HPDE6-E6E7 (cell line): Measurements from ENCODE around the gene REXO5.
"Not testable (repeated sequence)": the region's sequence is repeated elsewhere in the genome, so short reads cannot be mapped to it uniquely, and the experiment has no call there.

ENCODE experiments used
- DNase-seq: peaks from one replicate; pipeline ENCODE4 v3.0.0; 2011; ENCODE audit warnings: missing footprints; ENCODE audit errors: extremely low spot score

The REXO5 gene

DNA sequence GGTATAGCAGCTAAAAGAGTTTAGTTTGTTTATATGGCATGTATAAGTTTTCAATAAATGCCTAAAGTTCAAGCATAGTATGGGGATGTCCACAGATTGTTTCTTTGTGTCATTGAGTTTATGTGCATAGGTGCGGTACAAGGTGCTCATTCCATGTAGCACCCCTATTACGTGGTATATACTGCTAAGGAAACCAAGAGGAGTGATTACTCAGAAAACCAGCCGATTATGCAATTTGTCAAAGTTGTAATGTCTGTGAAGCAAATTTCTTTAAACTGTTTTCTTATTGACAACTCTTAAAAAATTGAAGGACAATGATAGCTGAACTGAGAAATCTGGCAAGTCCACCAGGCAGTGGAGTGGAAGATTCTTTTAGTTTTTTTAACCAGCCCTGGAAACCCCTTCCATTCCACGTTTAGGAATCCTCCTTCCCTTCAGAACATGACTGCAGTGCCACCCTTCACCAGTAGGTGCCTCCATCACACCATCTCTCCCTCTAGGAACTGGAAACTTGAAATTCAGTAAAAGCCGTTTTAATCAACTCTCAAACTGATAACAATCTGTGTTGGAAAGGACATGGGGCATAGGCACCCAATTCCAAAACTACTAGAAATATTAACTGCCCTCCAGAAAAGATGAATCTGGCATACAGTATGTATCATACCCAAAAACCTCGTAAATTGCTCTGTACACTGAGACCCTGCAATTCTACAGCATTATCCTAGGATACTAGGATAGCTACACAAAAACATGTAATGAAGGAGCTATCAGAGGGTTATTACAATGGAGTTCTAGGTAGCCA is 43.5 kb downstream of the REXO5 start:
- DNase-seq, result no peak

GRCh38 chr16:20850981-20851380 is 44.7 kb downstream of the REXO5 start:
- no peak for DNase-seq

DNA sequence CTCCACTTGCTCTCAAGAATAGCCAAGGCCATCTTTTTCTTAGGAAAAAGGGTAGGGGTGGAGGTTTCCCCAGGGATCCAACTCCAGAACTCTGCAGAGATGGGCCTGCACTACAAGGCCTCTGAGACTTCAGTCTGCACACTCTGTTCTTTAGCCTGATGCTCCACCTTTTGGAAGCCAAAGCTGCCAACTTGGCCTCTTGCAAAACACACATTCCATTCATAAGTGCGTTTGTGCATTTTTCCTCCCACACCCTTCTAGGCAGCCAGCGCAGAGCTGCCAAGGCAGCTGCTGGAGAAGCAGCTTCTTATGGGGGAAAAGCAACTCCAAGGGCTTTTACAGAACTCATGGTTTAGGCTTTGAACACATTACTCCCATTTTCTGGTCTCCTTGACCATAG is 45.3 kb downstream of the REXO5 start:
- peak; percentile 53 for DNase-seq

DNA sequence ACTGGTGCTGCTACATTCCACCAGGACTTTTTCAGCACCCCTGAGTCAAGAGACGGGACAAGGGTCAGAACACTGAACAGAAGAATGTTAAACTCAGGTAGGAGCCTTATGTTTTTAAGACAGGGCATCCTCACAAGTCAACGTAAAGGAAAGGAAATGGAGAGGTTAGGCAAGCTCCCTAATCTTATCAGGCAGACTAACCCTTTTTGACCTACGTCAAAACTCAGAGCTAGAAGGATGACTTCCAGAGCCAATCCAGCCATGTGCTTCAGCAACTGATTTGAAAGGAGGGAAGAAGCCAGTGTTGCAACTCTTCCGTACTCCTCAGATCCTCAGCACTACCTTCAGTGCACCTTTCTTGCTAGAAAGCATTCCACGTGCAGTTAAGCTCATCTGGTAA is 46.8 kb downstream of the REXO5 start:
- no peak for DNase-seq

- DNase-seq, result no peak
These were observed 47.8 kb downstream of the REXO5 start for GRCh38 chr16:20853981-20854620.

DNA sequence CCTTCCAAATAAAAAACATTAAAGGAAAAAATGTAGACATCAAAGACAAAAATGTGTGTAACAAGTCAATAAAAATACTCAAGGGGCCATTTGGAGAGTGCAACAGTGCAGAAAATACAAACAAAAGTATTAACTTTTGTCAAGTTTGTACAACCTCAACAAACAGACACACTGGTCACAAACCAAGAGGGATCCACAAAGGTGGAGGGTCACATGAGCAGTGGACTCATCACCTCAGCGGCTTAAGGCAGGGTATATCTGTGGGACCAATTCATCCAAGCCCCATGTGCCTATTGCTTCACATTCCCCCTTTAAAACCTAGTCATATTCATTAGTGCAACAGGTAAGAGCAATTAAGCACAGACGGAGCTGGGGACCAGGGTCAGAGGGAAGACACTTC is 48.6 kb downstream of the REXO5 start:
- no peak for DNase-seq

DNA sequence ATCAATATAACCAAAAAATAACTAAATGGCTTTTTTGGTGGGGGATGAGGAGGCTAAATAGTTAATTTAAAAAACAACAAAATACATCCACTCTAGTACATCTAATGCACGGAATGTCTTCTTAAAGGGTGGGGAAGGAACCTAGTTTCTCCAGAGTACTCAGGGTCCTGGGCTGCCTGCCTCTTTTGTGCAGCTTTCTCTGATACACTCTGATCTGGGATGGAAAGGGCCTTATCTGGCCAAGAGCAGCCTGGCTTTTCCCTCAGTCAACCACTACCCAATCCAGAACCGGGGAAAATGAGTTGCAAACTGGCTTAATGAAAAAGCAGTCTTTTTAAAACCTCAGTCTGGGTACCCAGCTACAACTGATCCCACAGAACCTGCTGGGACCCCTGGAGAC is 51.0 kb downstream of the REXO5 start:
- no peak for DNase-seq

DNA sequence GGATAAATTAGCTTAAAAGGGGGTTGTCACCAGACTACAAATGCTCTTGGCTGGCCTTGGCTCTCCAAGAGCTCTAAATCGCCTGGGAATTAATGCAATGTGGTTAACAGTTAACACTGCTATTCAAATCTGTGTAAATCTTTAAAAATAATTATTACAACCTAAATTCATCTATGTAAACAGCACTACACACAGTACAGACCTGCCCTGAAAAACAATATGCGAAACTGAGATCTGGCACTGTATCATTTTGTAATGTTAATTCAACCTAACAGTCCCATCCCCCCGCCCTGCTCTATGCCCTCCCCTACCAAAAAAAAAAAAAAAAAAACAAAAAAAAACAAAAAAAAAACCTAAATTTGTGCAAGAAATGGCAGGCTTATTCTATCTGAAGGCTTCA is 52.9 kb downstream of the REXO5 start:
- DNase-seq, result no peak

- no peak for DNase-seq
These were observed 53.4 kb downstream of the REXO5 start for GRCh38 chr16:20859699-20860098.

GRCh38 chr16:20860361-20860760 is 54.0 kb downstream of the REXO5 start:
- DNase-seq, result no peak

- DNase-seq, result not testable (repeated sequence)
These were observed 54.7 kb downstream of the REXO5 start for GRCh38 chr16:20860995-20861394.

DNA sequence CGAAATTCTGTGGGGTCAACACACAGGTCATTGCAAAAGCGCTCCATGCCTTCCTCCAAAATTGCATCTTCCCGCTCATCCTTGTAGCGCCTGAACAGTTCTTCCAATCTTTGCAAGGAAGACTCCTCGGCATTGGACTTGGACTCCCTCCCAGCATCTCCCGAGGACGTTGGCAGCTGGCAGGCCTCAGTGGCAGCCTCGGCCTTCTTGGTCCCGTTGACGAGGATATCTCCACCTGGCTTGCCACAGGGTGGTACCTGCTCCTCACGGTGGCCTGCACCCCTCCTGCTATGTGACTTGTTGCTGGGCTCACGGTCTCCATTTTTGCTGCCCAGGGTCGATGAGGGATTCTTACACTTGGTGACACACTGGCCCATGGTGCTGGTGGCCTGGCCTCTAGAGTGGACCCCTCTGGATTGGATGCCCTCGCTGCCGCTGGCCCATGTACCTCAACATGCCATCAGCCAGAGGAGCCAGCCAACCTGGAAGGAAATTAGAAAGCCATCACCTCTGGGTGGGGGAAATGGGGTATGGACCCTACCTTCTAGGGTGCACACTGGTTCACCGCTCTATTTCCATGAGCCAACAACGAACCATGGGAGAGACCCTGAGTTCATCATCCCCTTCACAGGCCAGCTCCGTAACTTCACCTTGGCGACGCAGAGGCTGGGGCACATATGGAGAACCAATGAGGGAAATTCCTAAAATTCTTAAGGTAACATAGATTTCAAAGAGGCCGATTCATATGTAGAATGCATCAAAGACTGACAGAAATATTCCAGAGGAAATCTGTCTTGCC is 56.0 kb downstream of the REXO5 start:
- DNase-seq, result no peak

DNA sequence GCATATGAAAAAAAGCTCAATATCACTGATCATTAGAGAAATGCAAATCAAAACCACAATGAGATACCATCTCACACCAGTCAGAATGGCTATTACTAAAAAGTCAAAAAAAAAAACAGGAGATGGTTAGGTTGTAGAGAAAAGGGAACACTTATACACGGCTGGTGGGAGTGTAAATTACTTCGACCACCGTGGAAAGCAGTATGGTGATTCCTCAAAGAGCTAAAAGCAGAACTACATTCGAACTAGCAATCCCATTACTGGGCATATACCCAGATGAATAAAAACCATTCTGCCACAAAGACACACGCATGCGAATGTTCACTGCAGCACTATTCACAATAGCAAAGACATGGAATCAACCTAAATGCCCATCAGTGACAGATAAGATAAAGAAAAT is 58.0 kb downstream of the REXO5 start:
- not testable (repeated sequence) for DNase-seq

- DNase-seq, result peak; percentile 73
These were observed 59.2 kb downstream of the REXO5 start for GRCh38 chr16:20865420-20866131.

DNA sequence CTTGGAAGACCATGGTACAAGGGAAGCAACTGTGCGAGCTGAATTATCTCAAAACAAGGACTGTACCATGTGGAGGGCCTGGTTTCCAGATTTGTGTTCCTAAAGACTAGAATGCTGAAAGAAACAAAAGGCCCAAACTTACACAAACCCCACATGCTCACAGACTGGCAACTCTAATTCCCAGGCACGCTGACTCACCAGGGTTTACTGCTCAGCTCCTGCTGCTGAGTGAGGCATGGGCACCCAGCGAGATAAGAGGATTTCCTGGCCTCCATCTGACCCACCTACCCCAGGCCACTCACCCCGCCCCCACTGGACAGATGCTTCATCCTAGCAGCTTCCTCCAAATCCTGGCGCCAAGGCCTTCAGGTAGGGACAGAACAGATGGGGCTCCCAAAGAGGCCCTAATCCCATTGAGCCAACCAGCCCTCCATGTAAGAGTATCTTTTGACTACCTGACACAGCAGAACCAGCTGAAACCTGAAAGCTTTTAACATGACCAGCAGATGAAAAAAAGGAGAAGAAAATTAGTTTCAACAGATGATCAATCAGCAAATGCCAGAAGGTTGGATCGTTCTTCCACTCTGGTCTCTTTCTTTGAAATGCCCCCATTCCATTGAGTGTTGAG is 59.9 kb downstream of the REXO5 start:
- peak; percentile 83 for DNase-seq

DNA sequence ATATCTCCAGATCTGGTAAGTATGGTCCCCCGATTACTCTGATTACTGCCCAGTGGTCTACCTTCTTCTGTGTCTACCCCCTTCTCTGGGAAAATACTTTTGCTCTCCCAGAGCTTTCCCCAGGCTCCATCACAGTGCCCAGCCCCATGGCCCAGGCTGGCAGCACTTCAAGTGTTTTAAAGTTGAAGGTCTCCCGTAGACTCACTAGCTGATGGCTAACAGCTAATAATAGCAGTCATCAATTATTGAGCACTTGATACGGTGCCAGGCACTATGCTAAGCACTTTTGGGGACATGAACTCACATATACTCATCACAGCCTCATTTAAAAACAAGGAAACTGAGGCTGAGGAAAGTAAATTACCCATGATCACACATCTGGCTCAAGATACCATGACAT is 60.5 kb downstream of the REXO5 start:
- DNase-seq, result no peak

DNA sequence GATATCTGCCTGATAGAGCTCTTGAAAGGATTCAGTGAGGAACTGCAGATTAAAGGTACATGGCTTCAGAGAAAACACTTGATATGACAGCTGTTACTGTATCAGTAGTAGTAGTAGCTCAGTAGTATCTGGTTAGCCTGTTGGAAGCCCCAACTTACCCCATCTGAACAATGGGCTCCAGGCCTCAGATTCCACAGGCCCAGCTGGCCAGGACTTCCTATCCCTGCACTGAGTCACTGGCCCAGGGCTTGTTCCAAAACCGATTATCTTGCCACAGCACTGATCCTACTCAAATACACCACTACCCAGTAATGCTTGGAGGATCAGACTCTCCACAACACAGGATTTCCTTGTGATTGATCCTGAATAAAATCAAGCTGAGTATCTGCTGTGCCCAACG is 61.3 kb downstream of the REXO5 start:
- DNase-seq, result no peak

- DNase-seq, result no peak
These were observed 62.6 kb downstream of the REXO5 start for GRCh38 chr16:20868890-20869289.

DNA sequence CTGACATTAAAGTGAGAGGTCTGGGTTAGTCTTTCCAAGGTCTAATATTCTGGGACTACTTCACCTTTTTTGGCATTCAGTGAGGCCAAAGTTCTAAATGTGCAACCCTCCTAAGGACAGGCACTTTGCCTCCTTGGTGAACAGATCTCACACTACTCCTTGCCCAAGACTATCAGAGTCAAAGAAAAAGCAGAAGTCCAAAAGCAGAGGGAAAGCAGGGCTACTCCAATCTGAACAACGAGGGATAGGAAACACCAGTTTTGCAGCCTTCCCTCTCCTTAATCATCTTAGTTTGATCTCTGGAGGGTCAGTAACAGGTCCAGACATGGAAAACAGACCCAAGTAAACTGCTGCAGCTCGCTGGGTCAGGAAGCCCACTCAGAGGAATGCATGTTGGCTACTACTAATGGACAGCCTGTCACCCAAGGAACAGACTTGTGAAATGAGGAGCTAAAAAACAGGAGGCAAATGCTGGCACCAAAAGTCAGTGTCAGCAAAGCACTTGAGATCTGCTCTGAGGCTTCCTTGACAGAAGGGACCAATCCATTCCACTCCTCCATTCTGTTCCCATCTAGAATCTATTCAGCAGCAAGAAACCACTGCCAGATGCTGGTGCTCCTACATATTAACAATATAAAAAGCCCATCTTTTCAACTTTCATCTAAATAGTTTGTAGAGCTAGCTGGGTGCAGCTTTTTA is 63.9 kb downstream of the REXO5 start:
- DNase-seq, result no peak

DNA sequence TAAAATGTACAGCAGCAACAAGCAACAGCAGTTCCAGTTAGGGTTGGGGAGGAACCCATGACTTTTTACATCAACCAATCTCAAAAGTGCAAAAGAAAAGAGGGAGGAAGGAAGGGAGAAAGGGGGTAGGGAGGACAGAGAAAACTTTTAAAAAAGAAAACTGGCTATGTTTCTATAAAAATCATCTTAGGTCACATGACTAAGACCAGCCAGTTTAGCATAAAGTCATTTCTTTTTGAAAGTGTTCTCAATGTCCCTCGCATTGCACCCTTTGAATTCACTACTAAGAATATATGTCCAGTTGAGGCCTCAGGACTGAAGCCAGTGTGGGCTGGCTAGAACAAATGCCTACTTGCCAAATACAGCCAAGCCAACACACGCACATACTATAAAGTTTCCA is 64.9 kb downstream of the REXO5 start:
- no peak for DNase-seq
